Measurements from ENCODE around the gene GCGR.

The GCGR gene

DNA sequence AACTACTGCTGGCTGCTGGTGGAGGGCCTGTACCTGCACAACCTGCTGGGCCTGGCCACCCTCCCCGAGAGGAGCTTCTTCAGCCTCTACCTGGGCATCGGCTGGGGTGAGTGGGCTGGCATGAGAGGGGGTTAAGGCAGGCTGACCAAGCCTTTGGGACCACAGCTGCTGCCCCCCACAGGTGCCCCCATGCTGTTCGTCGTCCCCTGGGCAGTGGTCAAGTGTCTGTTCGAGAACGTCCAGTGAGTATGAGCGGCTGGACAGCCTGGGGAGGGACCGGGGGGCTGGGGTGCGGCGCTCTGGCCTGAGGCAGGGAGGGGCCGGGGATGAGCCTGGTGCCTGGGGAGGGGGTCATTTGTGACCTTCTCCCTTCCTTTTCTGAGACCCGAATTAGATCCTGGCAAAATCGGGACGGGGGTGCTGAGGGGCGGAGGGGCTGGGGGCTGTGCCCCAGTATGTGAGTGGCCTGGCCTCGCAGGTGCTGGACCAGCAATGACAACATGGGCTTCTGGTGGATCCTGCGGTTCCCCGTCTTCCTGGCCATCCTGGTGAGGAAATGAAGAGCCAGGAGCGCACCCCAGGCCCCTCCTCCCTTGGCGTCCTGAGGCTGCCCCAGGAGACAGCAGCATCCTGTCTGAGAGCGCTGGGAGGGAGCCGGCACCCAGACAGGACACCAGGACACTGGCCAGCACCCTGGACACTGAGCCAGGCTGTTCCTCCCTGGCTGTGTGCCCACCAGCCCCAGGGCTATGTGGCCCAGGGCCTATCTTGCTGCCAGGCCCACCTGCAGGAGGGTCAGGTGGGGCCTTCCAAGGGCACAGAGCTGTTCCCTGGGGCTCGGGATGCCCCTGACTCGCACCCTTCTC is 8.0 kb downstream of the GCGR start:
- no peak for DNase-seq (ENCODE audit: low spot score)

DNA sequence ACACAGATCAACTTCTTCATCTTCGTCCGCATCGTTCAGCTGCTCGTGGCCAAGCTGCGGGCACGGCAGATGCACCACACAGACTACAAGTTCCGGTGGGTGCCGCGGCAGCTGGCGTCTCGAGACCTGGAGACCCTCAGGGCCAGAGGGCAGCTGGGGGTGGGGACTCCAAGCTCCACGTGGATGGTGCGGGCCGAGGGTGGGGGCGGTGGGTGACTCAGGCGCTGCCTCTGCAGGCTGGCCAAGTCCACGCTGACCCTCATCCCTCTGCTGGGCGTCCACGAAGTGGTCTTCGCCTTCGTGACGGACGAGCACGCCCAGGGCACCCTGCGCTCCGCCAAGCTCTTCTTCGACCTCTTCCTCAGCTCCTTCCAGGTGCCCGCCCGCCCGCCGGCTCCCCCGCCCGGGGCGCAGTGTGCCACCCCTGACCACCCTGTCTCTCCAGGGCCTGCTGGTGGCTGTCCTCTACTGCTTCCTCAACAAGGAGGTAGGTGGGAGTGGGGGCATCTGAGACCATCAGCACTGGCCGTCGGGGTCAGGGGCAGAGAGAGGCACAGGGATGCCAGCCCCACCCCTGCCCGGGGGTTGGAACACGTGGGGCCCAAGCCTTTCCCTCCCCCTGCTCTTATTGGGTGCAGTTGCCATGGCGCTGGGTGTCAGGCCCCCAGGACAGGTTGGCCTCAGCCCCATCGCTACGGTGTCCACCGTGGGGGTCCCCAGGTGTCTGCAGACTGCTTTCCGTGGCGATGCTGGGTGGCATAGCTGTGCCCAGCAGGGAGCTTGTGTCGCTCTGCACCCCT is 8.8 kb downstream of the GCGR start:
- DNase-seq (ENCODE audit: low spot score), result no peak

GRCh38 chr17:81813371-81813684 is 9.4 kb downstream of the GCGR start:
- no peak for DNase-seq (ENCODE audit: low spot score)

- no peak for DNase-seq (ENCODE audit: low spot score)
These were observed 10.1 kb downstream of the GCGR start for GRCh38 chr17:81813861-81814683.

DNA sequence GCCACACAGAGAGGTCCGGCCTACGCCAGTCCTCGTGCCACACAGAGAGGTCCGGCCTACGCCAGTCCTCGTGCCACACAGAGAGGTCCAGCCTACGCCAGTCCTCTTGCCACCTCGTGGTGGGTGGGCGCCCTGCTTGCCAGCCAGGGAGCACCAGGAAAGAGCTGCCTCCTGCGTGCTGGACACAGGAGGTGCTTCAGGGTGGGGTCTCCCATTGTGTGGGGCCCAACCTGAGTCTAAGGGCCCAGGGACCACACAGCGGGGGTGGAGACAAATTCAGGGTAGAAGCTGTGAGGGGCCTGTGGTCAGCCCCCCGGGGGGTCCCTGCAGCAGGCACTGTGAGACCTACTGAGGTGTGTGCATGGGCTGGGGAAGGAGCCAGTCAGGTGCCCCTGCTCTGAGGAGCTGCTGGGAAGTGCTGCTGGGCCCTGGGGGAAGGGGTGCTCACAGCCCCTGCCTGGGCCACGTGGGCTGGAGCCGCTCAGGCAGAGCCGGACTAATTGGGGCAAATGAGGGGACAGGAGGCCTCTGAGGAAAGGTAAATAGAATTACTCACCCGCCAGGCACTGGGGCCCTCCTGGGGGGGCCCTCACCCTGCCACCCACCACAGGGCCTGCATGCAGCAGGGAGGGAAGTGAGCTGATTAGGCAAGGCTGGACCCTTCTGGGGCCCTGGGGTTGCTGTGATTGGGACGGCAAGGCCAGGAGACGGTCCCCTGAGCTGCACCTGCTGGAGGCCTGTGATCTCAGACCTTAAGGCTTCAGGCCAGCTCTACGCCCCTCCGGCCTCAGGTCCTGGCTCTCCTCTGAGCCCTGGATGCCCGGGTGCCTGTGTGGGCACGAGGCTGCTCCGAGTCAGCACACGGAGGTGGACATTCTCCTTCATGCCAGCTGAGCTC is 11.0 kb downstream of the GCGR start:
- no peak for DNase-seq (ENCODE audit: low spot score)

GRCh38 chr17:81815646-81815986 is 11.7 kb downstream of the GCGR start:
- no peak for DNase-seq (ENCODE audit: low spot score)

- no peak for DNase-seq (ENCODE audit: low spot score)
These were observed 13.8 kb downstream of the GCGR start for GRCh38 chr17:81817758-81818147.

- DNase-seq (ENCODE audit: low spot score), result no peak
These were observed 15.8 kb downstream of the GCGR start for GRCh38 chr17:81819708-81820107.

- DNase-seq (ENCODE audit: low spot score), result no peak
These were observed 17.2 kb downstream of the GCGR start for GRCh38 chr17:81821147-81821546.

DNA sequence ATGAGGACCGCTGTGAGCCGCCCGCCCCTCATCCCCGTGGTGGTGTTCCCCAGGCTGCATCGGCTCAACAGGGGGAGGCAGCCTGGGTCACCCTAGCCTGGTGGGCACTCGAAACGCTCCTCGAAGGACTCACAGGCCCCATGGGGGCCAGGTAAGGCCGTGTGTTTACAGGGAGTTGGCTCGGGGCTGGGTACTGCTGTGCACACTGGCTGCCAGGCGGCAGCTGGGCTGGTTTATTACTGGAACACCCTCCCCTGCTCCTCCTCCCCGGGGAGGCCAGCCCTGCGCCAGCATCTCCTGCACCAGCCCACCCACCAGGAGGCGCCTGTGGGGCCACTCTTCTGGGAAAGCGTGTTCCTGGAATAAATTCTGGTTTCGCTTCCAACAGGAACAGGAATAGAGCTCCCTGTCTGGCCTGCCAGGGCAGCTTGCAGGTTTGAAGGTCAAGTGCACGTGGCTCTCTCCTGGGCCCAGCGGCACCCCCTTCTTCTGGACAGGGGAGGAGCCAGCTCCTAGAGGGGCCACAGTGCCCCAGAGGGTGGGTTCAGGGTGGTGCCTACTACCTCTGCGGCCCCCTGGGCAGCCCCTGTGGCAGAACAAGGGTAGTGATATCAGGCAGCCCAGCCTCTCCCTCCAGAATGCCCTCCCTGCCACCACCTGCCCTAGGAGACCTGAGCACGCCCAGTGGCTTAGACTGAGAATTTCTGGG is 17.8 kb downstream of the GCGR start:
- peak; percentile 82 for DNase-seq (ENCODE audit: low spot score)

- DNase-seq (ENCODE audit: low spot score), result no peak
These were observed 18.3 kb downstream of the GCGR start for GRCh38 chr17:81822312-81822637.

DNA sequence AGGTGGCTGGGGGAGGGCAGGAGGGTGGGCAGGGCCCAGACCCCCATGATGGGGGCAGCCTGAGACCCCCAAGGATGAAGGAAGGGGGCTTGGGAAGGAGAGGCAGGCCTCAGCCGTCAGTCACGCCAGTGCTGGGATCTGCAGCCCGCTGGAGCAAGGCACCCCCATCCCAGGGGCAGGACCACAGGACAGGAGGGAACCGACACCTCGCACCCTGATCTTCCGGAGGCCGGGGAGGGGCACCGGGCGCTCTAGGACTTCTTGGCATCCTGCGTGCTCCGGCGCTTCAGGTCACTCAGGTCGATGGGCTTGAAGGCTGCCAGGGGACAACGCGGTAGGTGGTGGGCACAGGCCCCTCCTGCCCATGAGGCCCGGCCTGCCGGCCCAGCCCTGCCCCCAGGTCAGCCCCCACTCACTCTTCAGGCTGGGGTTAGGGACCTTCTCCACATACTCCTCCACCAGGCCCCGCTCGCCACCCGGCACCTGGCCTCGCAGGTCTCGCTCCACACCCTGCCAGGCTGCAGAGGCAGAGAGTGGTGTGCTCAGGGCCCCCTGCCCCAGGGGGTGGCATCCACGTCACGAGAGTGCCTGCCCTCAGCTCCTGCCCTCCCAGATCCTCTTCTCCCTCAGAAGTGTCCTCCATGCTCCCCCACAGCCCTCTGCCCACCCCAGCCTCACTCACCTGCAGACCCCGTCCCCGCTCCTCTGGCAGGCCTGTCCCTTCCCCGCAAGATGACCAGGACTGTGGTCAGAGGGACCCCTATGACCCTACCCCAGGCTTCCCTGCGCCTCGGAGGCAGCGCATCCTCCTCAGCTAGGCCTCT is 19.3 kb downstream of the GCGR start:
- DNase-seq (ENCODE audit: low spot score), result no peak

DNA sequence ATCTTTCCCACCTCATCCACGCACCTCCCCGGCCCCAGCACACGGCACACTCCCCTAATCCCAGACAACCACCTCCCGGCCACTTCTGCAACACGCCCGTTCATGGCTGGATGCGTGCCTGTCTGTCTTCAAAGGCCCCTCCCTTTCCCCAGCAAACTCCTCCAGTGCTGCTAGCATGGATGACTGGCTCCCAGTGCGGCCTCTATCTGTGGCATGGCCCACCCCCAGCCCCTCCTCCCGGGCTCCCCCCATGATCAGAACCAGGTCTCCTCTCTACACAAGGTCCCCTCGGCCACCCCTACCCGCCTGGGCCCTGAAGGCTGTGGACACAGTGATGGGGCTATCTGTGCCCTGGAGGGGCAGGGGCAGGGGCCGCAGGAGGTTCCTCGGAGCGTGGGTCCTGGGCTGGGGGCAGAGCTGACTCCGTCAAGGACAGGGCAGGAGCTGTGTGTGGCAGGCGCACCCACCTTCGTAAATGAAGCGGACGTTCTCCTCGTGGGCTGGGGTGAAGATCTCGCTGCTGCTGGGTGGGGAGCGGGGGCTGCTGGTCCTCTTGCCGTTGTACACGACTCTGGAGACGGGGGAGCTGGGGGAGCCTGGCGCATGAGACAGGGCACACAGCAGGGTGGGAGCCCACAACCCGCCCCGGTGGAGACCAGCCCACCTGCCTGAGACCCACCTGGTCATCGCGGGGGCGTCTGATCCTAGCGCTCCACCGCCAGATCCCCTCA is 20.0 kb downstream of the GCGR start:
- no peak for DNase-seq (ENCODE audit: low spot score)

DNA sequence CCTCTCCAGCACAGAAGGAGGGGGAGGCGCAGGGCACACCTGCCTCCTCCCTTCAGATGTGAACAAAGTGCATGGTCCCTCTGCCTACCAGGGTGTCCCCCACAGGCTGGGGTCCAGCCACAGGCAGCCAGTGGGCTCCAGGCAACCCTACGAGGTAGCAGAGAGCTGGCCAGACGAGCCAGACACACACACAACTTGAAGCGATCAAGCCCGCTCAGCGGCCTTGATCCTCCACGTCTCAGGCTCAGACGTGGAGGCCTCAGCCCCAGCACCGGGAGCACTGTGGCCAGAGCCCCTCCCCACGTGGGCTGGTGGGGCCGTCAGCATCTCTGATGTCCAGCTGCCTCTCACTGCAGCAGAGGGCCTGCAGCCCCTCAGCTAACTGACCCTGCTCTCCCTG is 20.6 kb downstream of the GCGR start:
- no peak for DNase-seq (ENCODE audit: low spot score)

DNA sequence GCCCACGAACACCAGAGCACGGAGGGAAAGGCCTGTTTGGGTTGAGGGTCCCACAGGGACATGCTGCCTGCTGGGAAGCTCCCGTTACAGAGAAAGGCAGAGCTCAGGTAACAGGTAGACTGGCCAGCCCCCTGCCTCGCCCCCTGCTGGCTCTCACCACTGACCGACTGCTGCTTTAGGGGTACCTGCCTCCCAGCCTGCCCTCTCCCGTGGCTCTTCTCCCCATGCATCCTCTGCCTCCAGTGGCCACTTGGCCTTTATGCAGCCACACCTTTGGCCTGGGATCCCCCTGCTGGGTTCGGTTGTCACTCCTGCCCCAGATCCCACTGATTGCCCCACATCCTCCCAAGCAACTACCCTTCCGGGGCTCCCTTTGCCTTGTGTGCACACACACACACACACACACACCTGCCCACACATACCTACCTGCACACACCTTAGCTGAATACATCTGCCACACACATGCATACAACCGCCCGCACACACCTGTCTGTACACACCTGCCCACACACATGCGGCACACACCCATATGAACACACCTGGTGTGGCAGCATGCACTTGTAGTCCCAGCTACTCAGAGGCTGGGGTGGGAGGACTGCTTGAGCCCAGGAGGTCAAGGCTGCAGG is 22.0 kb downstream of the GCGR start:
- no peak for DNase-seq (ENCODE audit: low spot score)

- no peak for DNase-seq (ENCODE audit: low spot score)
These were observed 24.7 kb downstream of the GCGR start for GRCh38 chr17:81828656-81829055.

- no peak for DNase-seq (ENCODE audit: low spot score)
These were observed 25.9 kb downstream of the GCGR start for GRCh38 chr17:81829858-81830257.

DNA sequence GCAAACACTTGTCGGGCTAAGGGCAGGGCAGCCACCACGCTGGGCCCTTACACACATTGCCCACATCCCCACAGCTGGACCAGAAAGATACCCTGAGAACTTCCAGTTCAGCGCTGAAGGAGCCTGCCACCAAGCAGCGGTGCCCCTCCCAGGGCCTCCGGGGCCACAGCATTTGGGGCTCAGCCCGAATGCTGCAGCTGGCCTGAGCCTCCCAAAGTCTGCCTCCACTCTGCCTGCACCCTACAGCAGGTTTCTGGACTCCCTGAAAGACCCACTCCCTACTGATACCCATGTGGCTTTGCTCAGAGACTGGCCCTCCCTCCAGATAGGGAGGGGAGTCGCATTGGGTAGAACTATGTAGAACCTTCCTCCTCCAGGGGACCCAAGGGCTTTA is 27.6 kb downstream of the GCGR start:
- DNase-seq (ENCODE audit: low spot score), result no peak

- peak; percentile 65 for DNase-seq (ENCODE audit: low spot score)
These were observed 28.1 kb downstream of the GCGR start for GRCh38 chr17:81831957-81832607.

Measured in AG08396 (cell line).